CD4-positive, alpha-beta T cell treated with Interferon gamma for 1 hour (primary cell): ENCODE results near the gene COL10A1.
A peak's percentile ranks its signal among the peaks of the same experiment; 100 is the strongest.

Source experiments
- DNase-seq: peaks from one replicate; pipeline ENCODE4 v3.0.0-alpha.2; 2020

Gene COL10A1

GRCh38 chr6:116126032-116126431, at the start of gene COL10A1:
Gene COL10A1, minus strand, starts transcription at chr6:116126132. Its CDS starts 640 bp downstream, at chr6:116125492.
- no peak for DNase-seq

- DNase-seq = no peak
Observed at GRCh38 chr6:116175344-116175743, 49.4 kb upstream of the COL10A1 start.

GRCh38 chr6:116173928-116174327, 48.0 kb upstream of the COL10A1 start:
- DNase-seq = no peak

- DNase-seq = no peak
Observed at GRCh38 chr6:116170358-116171057, 44.6 kb upstream of the COL10A1 start.

GRCh38 chr6:116169880-116170279, 43.9 kb upstream of the COL10A1 start:
- DNase-seq = no peak

GRCh38 chr6:116168148-116168547, 42.2 kb upstream of the COL10A1 start:
- no peak for DNase-seq

- DNase-seq = no peak
Observed at GRCh38 chr6:116166369-116166768, 40.4 kb upstream of the COL10A1 start.

- DNase-seq = peak; percentile 21
Observed at GRCh38 chr6:116165596-116165995, 39.7 kb upstream of the COL10A1 start.

- DNase-seq = no peak
Observed at GRCh38 chr6:116159782-116160524, 34.0 kb upstream of the COL10A1 start.

- DNase-seq = no peak
Observed at GRCh38 chr6:116158641-116159040, 32.7 kb upstream of the COL10A1 start.

GRCh38 chr6:116157391-116157790, 31.5 kb upstream of the COL10A1 start:
- DNase-seq = no peak

GRCh38 chr6:116156405-116157326, 30.7 kb upstream of the COL10A1 start:
- DNase-seq = no peak

- no peak for DNase-seq
Observed at GRCh38 chr6:116154887-116155286, 29.0 kb upstream of the COL10A1 start.

- no peak for DNase-seq
Observed at GRCh38 chr6:116152620-116153019, 26.7 kb upstream of the COL10A1 start.

- DNase-seq = no peak
Observed at GRCh38 chr6:116145803-116146675, 20.1 kb upstream of the COL10A1 start.

GRCh38 chr6:116144605-116145004, 18.7 kb upstream of the COL10A1 start:
- no peak for DNase-seq

GRCh38 chr6:116139917-116140316, 14.0 kb upstream of the COL10A1 start:
- DNase-seq = no peak

GRCh38 chr6:116136933-116137340, 11.0 kb upstream of the COL10A1 start:
- no peak for DNase-seq

GRCh38 chr6:116136373-116136772, 10.4 kb upstream of the COL10A1 start:
- DNase-seq = no peak

- no peak for DNase-seq
Observed at GRCh38 chr6:116133453-116133852, 7.5 kb upstream of the COL10A1 start.

- DNase-seq = no peak
Observed at GRCh38 chr6:116127771-116128493, 2.0 kb upstream of the COL10A1 start.

GRCh38 chr6:116120430-116120829, 5.5 kb downstream of the COL10A1 start:
- no peak for DNase-seq
